H9 (cell line): ENCODE data around the gene RASIP1. TPM values are rescaled to one million over a fixed set of nuclear protein-coding genes. Genes with fewer than 3 reads are reported as not detected.

Source experiments
- DNase-seq: peaks from one replicate; pipeline ENCODE4 v3.0.0-alpha.2; 2017
- H2AFZ ChIP-seq: one replicate; pipeline ENCODE4 v1.6.1; 2013; ENCODE audit warnings: mild to moderate bottlenecking, low read length, control low read depth, moderate library complexity
- H2AK5ac ChIP-seq: 2 replicates; pipeline ENCODE4 v1.6.1; 2013; ENCODE audit warnings: low read length, control low read depth, mixed read lengths; ENCODE audit not compliant: insufficient read length
- H2BK120ac ChIP-seq: one replicate; pipeline ENCODE4 v1.6.1; 2013; ENCODE audit warnings: low read depth, mild to moderate bottlenecking, low read length, control low read depth, inconsistent platforms; ENCODE audit not compliant: poor library complexity, severe bottlenecking
- H2BK12ac ChIP-seq: 2 replicates; pipeline ENCODE4 v1.6.1; 2013; ENCODE audit warnings: low read length, control low read depth, mixed read lengths, low read depth; ENCODE audit not compliant: insufficient read length
- H2BK15ac ChIP-seq: 2 replicates; pipeline ENCODE4 v1.6.1; 2013; ENCODE audit warnings: low read depth, low read length, control low read depth
- H2BK20ac ChIP-seq: one replicate; pipeline ENCODE4 v1.6.1; 2013; ENCODE audit warnings: low read depth, mild to moderate bottlenecking, low read length, control low read depth, inconsistent platforms; ENCODE audit not compliant: poor library complexity, severe bottlenecking
- H2BK5ac ChIP-seq: 2 replicates; pipeline ENCODE4 v1.6.1; 2013; ENCODE audit warnings: low read length, control low read depth, mixed read lengths; ENCODE audit not compliant: insufficient read length
- H3K14ac ChIP-seq: 2 replicates; pipeline ENCODE4 v1.6.1; 2013; ENCODE audit warnings: low read length, control low read depth; ENCODE audit not compliant: insufficient read depth
- H3K18ac ChIP-seq: 2 replicates; pipeline ENCODE4 v1.6.1; 2013; ENCODE audit warnings: low read depth, mild to moderate bottlenecking, mixed read lengths, low read length, control low read depth; ENCODE audit not compliant: insufficient read length
- H3K23ac ChIP-seq: 2 replicates; pipeline ENCODE4 v1.6.1; 2013; ENCODE audit warnings: low read length, control low read depth, mixed read lengths, low read depth; ENCODE audit not compliant: insufficient read length
- H3K23me2 ChIP-seq: 2 replicates; pipeline ENCODE4 v1.6.1; 2013; ENCODE audit warnings: low read depth, mild to moderate bottlenecking, mixed read lengths, low read length, control low read depth; ENCODE audit not compliant: insufficient read length, poor library complexity, severe bottlenecking
- H3K27ac ChIP-seq: 2 replicates; pipeline ENCODE4 v1.5.1; 2013; ENCODE audit warnings: low read length, control low read depth, mixed read lengths, low read depth; ENCODE audit not compliant: insufficient read length
- H3K27me3 ChIP-seq: 2 replicates; pipeline ENCODE4 v1.6.1; 2013; ENCODE audit warnings: low read length, control low read depth, inconsistent platforms; ENCODE audit not compliant: insufficient read depth
- H3K4ac ChIP-seq: 2 replicates; pipeline ENCODE4 v1.6.1; 2013; ENCODE audit warnings: low read depth, mild to moderate bottlenecking, control low read depth, inconsistent platforms, low read length, moderate library complexity
- H3K4me1 ChIP-seq: 2 replicates; pipeline ENCODE4 v1.6.1; 2013; ENCODE audit warnings: low read length, control low read depth, inconsistent platforms; ENCODE audit not compliant: insufficient read depth
- H3K4me2 ChIP-seq: 2 replicates; pipeline ENCODE4 v1.6.1; 2013; ENCODE audit warnings: low read length, control low read depth, mixed read lengths; ENCODE audit not compliant: insufficient read length, insufficient read depth
- H3K56ac ChIP-seq: 2 replicates; pipeline ENCODE4 v1.6.1; 2013; ENCODE audit warnings: low read depth, mild to moderate bottlenecking, mixed read lengths, low read length, control low read depth; ENCODE audit not compliant: insufficient read length
- H3K79me1 ChIP-seq: 2 replicates; pipeline ENCODE4 v1.6.1; 2013; ENCODE audit warnings: low read depth, mild to moderate bottlenecking, moderate library complexity, low read length, control low read depth, inconsistent platforms; ENCODE audit not compliant: insufficient read depth, poor library complexity, severe bottlenecking
- H3K79me2 ChIP-seq: 2 replicates; pipeline ENCODE4 v1.6.1; 2013; ENCODE audit warnings: low read length, control low read depth, inconsistent platforms; ENCODE audit not compliant: insufficient read depth
- H3K9ac ChIP-seq: 2 replicates; pipeline ENCODE4 v1.6.1; 2013; ENCODE audit warnings: low read length, control low read depth, mixed read lengths; ENCODE audit not compliant: insufficient read length; ENCODE audit errors: extremely low read depth
- H3K9me3 ChIP-seq: one replicate; pipeline ENCODE4 v1.6.1; 2013; ENCODE audit warnings: low read depth, low read length, inconsistent platforms; ENCODE audit not compliant: control insufficient read depth
- H3T11ph ChIP-seq: one replicate; pipeline ENCODE4 v1.6.1; 2013; ENCODE audit warnings: mild to moderate bottlenecking, low read length, control low read depth, inconsistent platforms
- H4K20me1 ChIP-seq: one replicate; pipeline ENCODE4 v1.6.1; 2013; ENCODE audit not compliant: control insufficient read depth, insufficient read length, insufficient read depth
- H4K5ac ChIP-seq: 2 replicates; pipeline ENCODE4 v1.6.1; 2013; ENCODE audit warnings: low read depth, mild to moderate bottlenecking, mixed read lengths, low read length, control low read depth; ENCODE audit not compliant: insufficient read length
- H4K8ac ChIP-seq: replicated peaks from 2 replicates; pipeline ENCODE4 v1.6.1; 2013; ENCODE audit warnings: low read length, control low read depth, mixed read lengths, low read depth; ENCODE audit not compliant: insufficient read length
- H4K91ac ChIP-seq: 2 replicates; pipeline ENCODE4 v1.6.1; 2013; ENCODE audit warnings: low read depth, mild to moderate bottlenecking, moderate library complexity, mixed read lengths, low read length, control low read depth; ENCODE audit not compliant: insufficient read length
- H3K27ac Mint-ChIP-seq, 3 experiments: 2 replicates in 2 of 3; 3 replicates in 1 of 3; pipeline ENCODE4 v1.8.0; 2020 to 2021; ENCODE audit warnings: mixed read lengths in 3 of 3, mild to moderate bottlenecking in 1 of 3, moderate library complexity in 1 of 3
- H3K27me3 Mint-ChIP-seq: 2 replicates; pipeline ENCODE4 v1.8.0; 2021; ENCODE audit warnings: low read depth, mild to moderate bottlenecking, moderate library complexity, mixed read lengths
- H3K36me3 Mint-ChIP-seq, 3 experiments: 2 replicates in 2 of 3; 3 replicates in 1 of 3; pipeline ENCODE4 v1.8.0; 2020 to 2021; ENCODE audit warnings: low read depth in 3 of 3, mixed read lengths in 3 of 3; ENCODE audit not compliant: insufficient read depth in 1 of 3
- H3K4me1 Mint-ChIP-seq, 2 experiments: 2 replicates each; pipeline ENCODE4 v1.8.0; 2020; ENCODE audit warnings: mixed read lengths in 2 of 2
- H3K4me3 Mint-ChIP-seq, 2 experiments: 2 replicates in 1 of 2; 3 replicates in 1 of 2; pipeline ENCODE4 v1.8.0; 2020 to 2021; ENCODE audit warnings: mild to moderate bottlenecking in 2 of 2, mixed read lengths in 2 of 2, moderate library complexity in 1 of 2
- H3K9me3 Mint-ChIP-seq, 2 experiments: 2 replicates in 1 of 2; 3 replicates in 1 of 2; pipeline ENCODE4 v1.8.0; 2020; ENCODE audit warnings: mild to moderate bottlenecking in 2 of 2, mixed read lengths in 2 of 2, moderate library complexity in 1 of 2
- CTCF ChIP-seq: fragments of 200-600 bp; sonication (generic); conservative IDR thresholded peaks from 3 replicates; pipeline ENCODE4 v1.8.0; 2021; ENCODE audit warnings: antibody characterized with exemption, mild to moderate bottlenecking
- WGBS: extraction: QIAGEN DNeasy Blood & Tissue Kit; methylation state at CpG from one replicate; pipeline ENCODE4 v1.1.7; 2013; ENCODE audit warnings: missing lambda C conversion rate, low lambda C conversion rate, mixed read lengths; ENCODE audit not compliant: insufficient read length; ENCODE audit errors: extremely low coverage; 5-methylcytosine and 5-hydroxymethylcytosine counted together
- total RNA-seq: library from RNA; stranded (reverse); gene quantifications from 2 replicates; pipeline ENCODE4 v1.2.1, GENCODE V29; 2021

Gene RASIP1
- total RNA-seq, 1 experiment from 2014 or later = 2.4 TPM

- Mint-ChIP-seq H3K27ac (no peak overlapping the region), H3K27me3 (no peaks in the 10 kb centered on the region; the same call in 1 of the 2 replicates)
- no CpG with 5 or more reads among the region's 5 CpGs for WGBS
Measured at GRCh38 chr19:48777139-48777538, 36.7 kb upstream of the RASIP1 start.

More at GRCh38 chr19:48777139-48777538, 36.7 kb upstream of the RASIP1 start:
- no peak overlapping the region for H2AK5ac ChIP-seq
- no peaks in the 10 kb centered on the region for H3K27me3 ChIP-seq
- H3K9ac ChIP-seq = no peak overlapping the region
- H3K9me3 Mint-ChIP-seq = no peaks in the 10 kb centered on the region; a peak in 1 of 5 replicates
- H3K4me1 Mint-ChIP-seq = peaks cover 5 to 8% of the 10 kb centered on the region in 2 experiments
- no peak overlapping the region for H3K23ac ChIP-seq
- H3K27ac ChIP-seq = no peak overlapping the region
- H4K91ac ChIP-seq = no peak overlapping the region
- H3K23me2 ChIP-seq = no peaks in the 10 kb centered on the region
- H3K14ac ChIP-seq = no peak overlapping the region
- no peak overlapping the region for H2BK120ac ChIP-seq
- DNase-seq = no peak
- no peak overlapping the region for H3K18ac ChIP-seq
- H2BK5ac ChIP-seq = no peak overlapping the region
- no peaks in the 10 kb centered on the region for H3K4me1 ChIP-seq
- no peak overlapping the region for H3K4me2 ChIP-seq
- H3K56ac ChIP-seq = no peak overlapping the region
- no peaks in the 10 kb centered on the region for H4K20me1 ChIP-seq
- no peak for TF ChIP-seq CTCF
- no peak overlapping the region for H3K4me3 Mint-ChIP-seq
- no peak overlapping the region for H3T11ph ChIP-seq
- no peaks in the 10 kb centered on the region for H3K9me3 ChIP-seq
- no peaks in the 10 kb centered on the region for H3K79me1 ChIP-seq
- no peak overlapping the region for H4K8ac ChIP-seq
- no peak overlapping the region for H4K5ac ChIP-seq
- H3K4ac ChIP-seq = no peak overlapping the region
- no peak overlapping the region for H2BK15ac ChIP-seq
- no peak overlapping the region for H2BK20ac ChIP-seq
- no peaks in the 10 kb centered on the region for H3K79me2 ChIP-seq
- H3K36me3 Mint-ChIP-seq = no peaks in the 10 kb centered on the region
- no peak overlapping the region for H2BK12ac ChIP-seq
- no peak overlapping the region for H2AFZ ChIP-seq
